Transverse colon (tissue), 4 donors: ENCODE measurements around the gene RASSF4.

Experiments used
- CTCF ChIP-seq, 5 experiments: fragments of 200-600 bp in 3 of 5; fragments of 450-650 bp in 2 of 5; sonication (generic) in 3 of 5; IDR thresholded peaks; 1 replicate in 2 of 5; 2 replicates in 3 of 5; pipeline ENCODE4 v1.5.1; 2016 to 2017; ENCODE audit warnings: antibody characterized with exemption in 5 of 5, inconsistent platforms in 3 of 5, mild to moderate bottlenecking in 2 of 5, moderate library complexity in 1 of 5
- POLR2A ChIP-seq: fragments of 450-650 bp; IDR thresholded peaks from one replicate; pipeline ENCODE4 v1.6.1; 2016; ENCODE audit warnings: antibody characterized with exemption, mild to moderate bottlenecking, moderate library complexity
- POLR2AphosphoS5 ChIP-seq, 3 donors: sonication (generic); formaldehyde crosslinking; IDR thresholded peaks; one replicate each; pipeline ENCODE4 v1.6.1; 2016; ENCODE audit warnings: antibody characterized with exemption in 3 of 3

- TF ChIP-seq POLR2A, result no peak
- TF ChIP-seq CTCF (IDR thresholded peaks at IDR 0.05), result no peak
- TF ChIP-seq POLR2AphosphoS5 (IDR thresholded peaks at IDR 0.05), result no peak
Measured at GRCh38 chr10:44982114-44982460, 22.5 kb downstream of the RASSF4 start.
